ENCODE data around the gene CDK2.
"Not testable (repeated sequence)": the region's sequence is repeated elsewhere in the genome, so short reads cannot be mapped to it uniquely, and the experiment has no call there.

Gene CDK2

GRCh38 chr12:55966408-55967281 is at the start of gene CDK2:
CDK2 (plus strand) TSS chr12:55966830; CDS start chr12:55967009, 179 bp downstream.
- DNase-seq (ENCODE audit: low spot score): peak; percentile 97

- DNase-seq (ENCODE audit: low spot score): peak; percentile 26
Measured at GRCh38 chr12:55919032-55919431, 47.6 kb upstream of the CDK2 start.

DNA sequence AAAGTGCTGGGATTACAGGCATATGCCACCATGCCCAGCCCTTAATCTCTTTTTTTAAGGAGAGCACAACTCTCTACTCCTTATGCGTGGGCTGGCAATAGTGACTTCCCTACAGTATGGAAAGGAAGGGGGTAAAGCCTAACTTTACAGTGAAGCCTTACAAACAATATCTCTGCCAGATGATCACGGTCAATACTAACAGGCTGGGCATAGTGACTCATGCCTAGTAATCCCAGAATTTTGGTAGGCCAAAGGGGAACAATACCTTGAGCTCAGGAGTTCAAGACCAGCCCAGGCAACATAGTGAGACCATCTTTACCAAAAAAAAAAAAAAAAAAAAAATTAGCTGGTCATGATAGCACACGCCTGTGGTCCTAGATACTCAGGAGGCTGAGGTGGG is 44.5 kb upstream of the CDK2 start:
- no peak for DNase-seq (ENCODE audit: low spot score)

DNA sequence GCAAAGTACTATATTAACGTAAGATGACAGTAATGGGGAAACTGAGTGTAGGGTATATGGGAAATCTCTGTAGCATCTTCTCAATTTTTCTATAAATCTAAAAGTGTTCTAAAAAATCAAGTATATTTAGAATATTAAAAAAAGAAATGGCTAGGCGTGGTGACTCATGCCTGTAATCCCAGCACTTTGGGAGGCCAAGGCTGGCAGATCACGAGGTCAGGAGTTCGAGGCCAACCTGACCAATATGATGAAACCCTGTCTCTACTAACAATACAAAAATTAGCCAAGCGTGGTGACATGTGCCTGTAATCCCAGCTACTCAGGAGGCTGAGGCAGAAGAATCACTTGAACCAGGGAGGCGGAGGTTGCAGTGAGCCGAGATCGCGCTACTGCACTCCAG is 43.0 kb upstream of the CDK2 start:
- DNase-seq (ENCODE audit: low spot score): not testable (repeated sequence)

- DNase-seq (ENCODE audit: low spot score): no peak
Measured at GRCh38 chr12:55925371-55925770, 41.3 kb upstream of the CDK2 start.

GRCh38 chr12:55925870-55926737 is 40.5 kb upstream of the CDK2 start:
- DNase-seq (ENCODE audit: low spot score): peak; percentile 25

DNA sequence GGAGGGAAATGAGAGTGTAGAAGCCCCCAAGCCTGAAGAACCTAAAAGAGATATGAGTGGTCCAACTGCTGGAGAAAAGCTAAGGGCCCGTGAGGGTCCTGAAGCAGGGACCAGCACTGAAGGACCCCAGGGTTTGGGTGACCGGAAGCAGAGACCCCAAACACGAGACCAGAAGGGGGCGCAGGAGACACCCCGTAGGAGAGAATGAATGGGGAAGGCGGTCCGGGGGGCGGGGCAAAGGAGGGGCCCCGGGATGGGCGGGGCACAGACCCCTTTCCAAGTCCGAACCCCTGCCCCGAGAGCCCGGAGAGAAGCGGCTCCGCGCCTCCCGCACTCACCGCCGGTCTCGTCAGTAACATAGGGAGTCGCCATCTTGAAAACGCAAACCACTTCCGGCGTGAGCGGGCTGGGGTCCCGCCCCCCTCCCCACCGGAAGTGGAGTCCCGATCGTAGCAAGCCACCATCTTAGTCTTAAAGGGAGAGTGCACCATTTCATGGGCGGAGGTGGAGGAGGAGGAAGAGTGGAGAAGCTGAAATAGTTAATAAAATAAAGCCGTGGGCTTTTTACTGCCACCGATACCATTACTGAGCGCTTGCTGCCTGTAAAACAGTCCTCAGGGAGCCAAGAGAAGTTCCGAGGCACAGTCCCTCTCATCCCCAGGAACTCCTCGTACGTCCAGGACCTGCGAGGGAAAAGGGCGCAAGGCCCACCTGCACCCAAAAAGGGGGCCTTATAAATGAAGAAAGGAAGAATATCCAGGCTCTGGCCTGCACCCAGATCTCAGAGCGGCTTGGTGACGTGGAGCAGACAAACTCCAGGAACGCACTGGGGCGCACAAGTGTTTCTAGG is 39.7 kb upstream of the CDK2 start:
- DNase-seq (ENCODE audit: low spot score): peak; percentile 94

- DNase-seq (ENCODE audit: low spot score): peak; percentile 79
Measured at GRCh38 chr12:55927588-55928502, 38.8 kb upstream of the CDK2 start, which contains the start of gene PYM1. PYM1 (minus strand) TSS chr12:55927894; CDS start chr12:55927761, 133 bp downstream.

DNA sequence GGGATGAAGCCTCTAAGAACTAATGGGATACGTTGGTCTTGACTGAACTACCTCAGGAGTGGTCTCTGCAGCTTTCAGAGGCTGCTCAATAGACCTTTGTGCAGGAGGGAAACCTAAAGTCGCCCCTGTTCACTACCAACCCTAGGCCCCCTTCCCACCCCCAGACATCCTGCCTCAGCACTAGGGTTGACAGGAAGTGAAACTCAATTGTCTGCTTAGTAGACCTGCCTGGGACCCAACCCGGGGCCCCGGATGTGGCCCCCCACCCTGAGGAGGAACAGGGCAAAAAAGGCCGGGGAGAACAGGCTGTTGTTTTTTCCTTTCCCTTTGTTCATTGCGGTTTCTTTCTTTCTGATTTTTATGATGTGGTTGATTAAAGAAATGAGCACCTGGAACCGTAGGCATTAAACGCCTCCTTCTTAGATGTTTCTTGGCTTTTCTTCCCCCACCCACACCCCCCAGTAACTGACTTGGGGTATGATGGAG is 37.3 kb upstream of the CDK2 start:
- no peak for DNase-seq (ENCODE audit: low spot score)

DNA sequence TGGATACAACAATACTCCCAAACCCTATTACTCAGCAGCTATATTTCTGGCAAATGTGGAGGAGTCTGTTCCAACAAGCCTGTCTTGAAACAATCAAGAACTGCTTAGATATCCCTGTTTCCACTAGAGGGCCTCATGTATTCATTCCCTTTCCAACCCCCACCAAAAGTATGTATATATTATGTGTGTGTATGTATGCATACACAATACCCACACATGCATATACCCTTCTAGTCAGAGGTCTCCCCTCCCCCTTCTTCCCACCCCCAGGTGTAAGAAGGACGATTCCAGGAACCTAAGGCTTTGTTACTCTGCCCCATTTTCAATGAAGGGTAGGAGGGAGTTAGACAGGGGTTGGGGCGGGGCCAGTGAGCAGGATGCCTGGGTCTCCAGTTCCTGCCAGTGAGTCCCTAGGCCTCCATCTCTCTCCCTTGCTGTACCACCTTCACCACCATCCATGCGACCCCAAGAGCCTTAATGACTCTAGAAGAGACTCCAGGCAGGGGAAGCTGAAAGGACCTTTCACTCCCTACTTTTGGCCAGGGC is 35.8 kb upstream of the CDK2 start, which contains the start of gene DGKA:
Gene DGKA, plus strand, starts transcription at position 392 of the 546 bp plus-strand sequence. CDS start 5,342 bp downstream, outside the sequence.
- DNase-seq (ENCODE audit: low spot score): peak; percentile 67

- DNase-seq (ENCODE audit: low spot score): no peak
Measured at GRCh38 chr12:55931317-55931779, 35.3 kb upstream of the CDK2 start.

DNA sequence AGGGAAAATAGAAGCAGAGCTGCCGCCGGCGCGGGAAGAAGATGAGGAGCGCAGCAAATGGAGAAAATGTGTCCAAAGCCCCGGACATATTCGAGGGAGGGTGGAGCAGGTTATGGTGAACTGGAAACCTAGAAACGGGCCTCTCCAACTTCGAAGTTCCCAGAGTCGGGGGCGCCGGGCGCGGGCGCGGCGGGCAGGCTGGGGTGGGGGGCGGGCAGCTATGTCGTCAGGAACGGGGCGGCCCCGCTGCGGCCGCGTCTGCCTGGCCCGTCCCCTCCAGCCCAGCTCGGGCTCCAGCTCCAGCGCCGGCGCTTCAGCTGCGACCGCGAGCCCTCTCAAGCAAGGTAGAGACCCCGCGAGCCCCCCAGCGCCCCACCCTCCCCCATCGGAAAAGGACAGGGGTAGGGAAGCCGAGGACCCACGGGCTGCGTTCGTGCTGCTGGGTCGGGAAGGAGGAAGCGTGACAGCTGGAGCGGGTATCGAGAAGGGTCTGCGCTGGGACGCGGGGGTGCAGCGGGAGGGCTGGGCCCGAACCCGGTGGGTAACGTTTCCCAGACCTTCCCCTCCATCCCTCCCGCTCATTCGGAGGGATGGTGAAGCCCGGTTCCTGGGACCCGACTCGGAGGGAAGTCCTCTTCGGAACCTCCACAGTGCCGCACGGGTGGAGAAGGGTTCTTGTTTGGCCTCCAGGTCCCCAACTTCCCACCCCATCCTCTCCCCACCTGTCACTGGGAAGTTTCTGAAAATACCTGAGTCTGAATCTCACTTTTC is 34.7 kb upstream of the CDK2 start:
- peak; percentile 82 for DNase-seq (ENCODE audit: low spot score)

DNA sequence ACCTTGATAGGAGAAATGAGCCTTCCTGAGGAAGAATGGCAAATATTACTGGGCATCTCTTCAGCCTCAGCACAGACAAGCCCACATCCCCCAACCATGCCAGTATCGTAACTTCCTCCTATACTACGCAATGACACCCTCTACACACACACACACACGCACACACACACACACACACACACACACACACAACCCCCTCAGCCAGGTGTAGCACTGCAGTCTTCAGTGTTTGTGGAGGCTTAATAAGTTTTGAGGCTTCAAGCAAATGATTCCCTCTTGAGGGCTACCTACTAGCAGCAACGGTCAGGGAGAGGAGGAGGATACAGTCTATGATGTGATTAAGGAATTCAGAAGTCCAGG is 34.1 kb upstream of the CDK2 start:
- DNase-seq (ENCODE audit: low spot score): no peak

- peak; percentile 50 for DNase-seq (ENCODE audit: low spot score)
Measured at GRCh38 chr12:55933169-55933798, 33.3 kb upstream of the CDK2 start.

DNA sequence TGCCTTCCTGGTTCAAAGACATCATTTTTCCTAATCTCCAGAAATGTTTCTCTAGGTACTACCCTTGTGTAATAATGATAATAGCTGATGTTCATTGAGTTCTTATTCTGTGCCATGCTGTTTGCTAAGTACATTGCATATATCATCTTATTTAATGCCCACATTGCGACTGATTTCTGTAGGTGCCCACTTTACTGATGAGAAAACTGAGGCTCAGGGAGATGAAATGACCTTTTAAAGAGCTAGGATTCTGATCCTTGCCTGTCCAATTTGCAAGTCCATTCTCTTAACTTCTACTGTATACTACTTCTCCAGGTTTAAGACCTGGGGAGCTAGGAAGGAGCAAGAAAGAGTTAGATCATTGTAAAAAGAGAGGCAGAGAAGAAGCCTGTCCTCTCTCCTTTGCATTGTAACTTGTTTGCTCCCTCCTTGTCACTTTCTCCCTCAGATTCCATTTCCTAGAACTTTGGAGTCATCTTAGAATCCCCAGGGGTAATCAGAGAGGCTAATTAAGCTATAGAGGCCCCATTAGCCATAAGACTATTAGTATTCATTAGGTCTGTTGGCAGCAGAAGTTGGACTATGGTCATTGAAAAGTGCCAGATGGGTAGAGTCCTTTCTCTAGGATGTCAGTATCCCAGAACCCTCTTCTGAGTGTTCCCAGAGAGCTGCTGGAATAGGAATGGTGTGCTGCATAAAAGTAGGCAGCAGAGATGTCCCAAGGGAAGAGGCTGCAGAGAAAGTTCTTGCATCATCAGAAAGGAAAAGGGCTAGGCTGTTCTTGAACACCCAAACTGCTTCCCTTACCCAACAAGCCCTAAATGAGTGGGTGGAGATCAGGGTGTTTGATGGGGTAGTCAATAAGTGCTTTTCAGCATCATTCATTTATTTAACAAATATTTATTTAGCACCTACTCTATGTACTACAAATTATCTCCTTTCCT is 32.6 kb upstream of the CDK2 start:
- no peak for DNase-seq (ENCODE audit: low spot score)

DNA sequence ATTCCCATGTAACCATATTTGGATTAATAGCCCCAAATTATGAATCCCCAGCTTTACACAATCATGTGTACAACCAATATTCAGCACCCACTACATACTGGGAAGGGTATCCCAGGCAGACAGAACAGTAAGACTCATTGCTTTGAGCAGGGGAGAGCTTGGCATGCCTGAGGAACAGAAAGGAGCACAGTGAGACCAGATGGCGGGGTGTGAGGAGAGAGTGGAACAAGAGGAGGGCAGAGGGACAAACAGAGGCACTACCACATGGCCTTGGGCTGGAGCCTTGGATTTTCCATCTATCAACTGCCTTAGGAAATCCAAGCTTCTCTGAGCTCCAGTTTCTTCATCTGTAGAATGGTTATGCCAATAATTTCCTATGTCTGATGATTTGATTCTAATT is 31.9 kb upstream of the CDK2 start:
- no peak for DNase-seq (ENCODE audit: low spot score)

GRCh38 chr12:55935738-55936151 is 30.9 kb upstream of the CDK2 start:
- no peak for DNase-seq (ENCODE audit: low spot score)

DNA sequence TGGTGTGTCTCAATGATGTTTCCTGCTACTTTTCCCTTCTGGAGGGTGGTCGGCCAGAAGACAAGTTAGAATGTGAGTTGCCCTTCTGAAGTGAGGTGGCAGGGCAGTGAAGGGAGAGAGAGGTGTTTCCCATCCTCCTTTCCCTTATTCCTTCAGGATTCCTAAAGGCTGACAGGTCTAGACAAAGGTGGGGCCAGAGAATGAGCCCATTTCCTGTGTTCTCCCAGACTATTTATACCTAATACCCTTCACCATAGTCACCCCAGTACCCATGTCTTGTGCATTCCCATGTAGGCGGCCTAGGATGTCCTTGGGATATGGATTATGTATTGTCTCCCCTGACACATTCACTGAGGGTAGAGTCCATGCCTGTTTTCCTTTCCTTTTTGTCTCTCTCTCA is 28.6 kb upstream of the CDK2 start:
- no peak for DNase-seq (ENCODE audit: low spot score)
